ENCODE results near the gene LRRC1. TPM values are rescaled to one million over a fixed set of nuclear protein-coding genes. Genes with fewer than 3 reads are reported as not detected.

Gene LRRC1
- total and polyA plus RNA-seq, 2 donors (not counting 3 experiments of a cell fraction or from before 2014, with no cell fraction given) = 5.6 to 11.7 TPM

GRCh38 chr6:53754330-53754729, 40.5 kb upstream of the LRRC1 start:
- ChIA-PET POLR2A (no interaction called here), CTCF (interaction anchor here (2.3 kb wide), 1 partner anchor 20 kb away, joined by 9 read pairs; no protein-coding TSS in a partner anchor)
- dilution Hi-C loops (cut with MboI; ENCODE audit: extremely low pct_ligation_motif_present, low sequenced_read_pairs) (no loop called here), intact Hi-C loops (cut with micrococcal nuclease) (no loop called here)
- Histone ChIP-seq H3K9me3 (replicated peaks; ENCODE audit: control insufficient read depth, insufficient read depth, low read length) (no peaks in the 10 kb centered on the region), H3K36me3 (ENCODE audit: control insufficient read depth in 2 of 2, extremely low read depth in 1 of 2, insufficient read depth in 2 of 2, low read length in 2 of 2) (no peaks in the 10 kb centered on the region), H3K9ac (replicated peaks; ENCODE audit: extremely low read depth, insufficient read depth, low read length) (no peak overlapping the region), H3K27ac (ENCODE audit: insufficient read depth, low read depth, low read length) (no peak overlapping the region), H4K20me1 (replicated peaks; ENCODE audit: control insufficient read depth, extremely low read depth, insufficient read depth, low read length) (no peaks in the 10 kb centered on the region), H3K4me3 (replicated peaks in 1 of 3; ENCODE audit: insufficient read depth in 1 of 3, low read depth in 1 of 3, low read length in 3 of 3) (no peak overlapping the region), H3K9me1 (replicated peaks; ENCODE audit: control insufficient read depth, extremely low read depth, insufficient read depth, low read length) (no peaks in the 10 kb centered on the region), H3K4me1 (ENCODE audit: control insufficient read depth, extremely low read depth, insufficient read depth, low read length) (peaks cover 15% of the 10 kb centered on the region), H3K27me3 (ENCODE audit: control insufficient read depth in 2 of 2, insufficient read depth in 2 of 2, low read length in 2 of 2) (no peaks in the 10 kb centered on the region), H3K4me2 (ENCODE audit: insufficient read depth, low read length) (no peak overlapping the region), H3K79me2 (ENCODE audit: control insufficient read depth, insufficient read depth, low read length) (no peaks in the 10 kb centered on the region), H2AFZ (ENCODE audit: low read depth, low read length) (no peak overlapping the region)
- FAIRE-seq = no peak
- no TSS peak for BruUV-seq (replicated peaks)
- no peak for TF ChIP-seq JUN (IDR thresholded peaks at IDR 0.05; ENCODE audit: borderline replicate concordance, insufficient read depth, insufficient read length, low read depth)
- TF ChIP-seq CTCF (IDR thresholded peaks at IDR 0.05; ENCODE audit: extremely low read depth in 1 of 2, insufficient read depth in 1 of 2, low read depth in 1 of 2, low read length in 2 of 2) = no peak
- TF ChIP-seq MAX (IDR thresholded peaks at IDR 0.05; ENCODE audit: insufficient read depth, insufficient read length) = no peak
- DNase-seq (ENCODE audit: low read depth, low spot score) = no peak

- POLR2A ChIA-PET = no interaction called here
- CTCF ChIA-PET = interaction anchor here (0.7 kb wide), 1 partner anchor 30 kb away, joined by 3 read pairs; no protein-coding TSS in a partner anchor
- no peak overlapping the region for H2AFZ ChIP-seq (ENCODE audit: low read depth, low read length)
These were observed 38.4 kb upstream of the LRRC1 start for GRCh38 chr6:53756396-53756795.

More at GRCh38 chr6:53756396-53756795, 38.4 kb upstream of the LRRC1 start:
- dilution Hi-C loops (cut with MboI; ENCODE audit: extremely low pct_ligation_motif_present, low sequenced_read_pairs) = no loop called here
- H3K4me3 ChIP-seq (replicated peaks in 1 of 3; ENCODE audit: insufficient read depth in 1 of 3, low read depth in 1 of 3, low read length in 3 of 3) = no peak overlapping the region
- H4K20me1 ChIP-seq (replicated peaks; ENCODE audit: control insufficient read depth, extremely low read depth, insufficient read depth, low read length) = no peaks in the 10 kb centered on the region
- H3K27me3 ChIP-seq (ENCODE audit: control insufficient read depth in 2 of 2, insufficient read depth in 2 of 2, low read length in 2 of 2) = no peaks in the 10 kb centered on the region
- H3K4me2 ChIP-seq (ENCODE audit: insufficient read depth, low read length) = no peak overlapping the region
- no peak overlapping the region for H3K27ac ChIP-seq (ENCODE audit: insufficient read depth, low read depth, low read length)
- no peaks in the 10 kb centered on the region for H3K9me1 ChIP-seq (replicated peaks; ENCODE audit: control insufficient read depth, extremely low read depth, insufficient read depth, low read length)
- no peaks in the 10 kb centered on the region for H3K79me2 ChIP-seq (ENCODE audit: control insufficient read depth, insufficient read depth, low read length)
- no TSS peak for BruUV-seq (replicated peaks)
- peaks cover 15% of the 10 kb centered on the region for H3K4me1 ChIP-seq (ENCODE audit: control insufficient read depth, extremely low read depth, insufficient read depth, low read length)
- H3K9ac ChIP-seq (replicated peaks; ENCODE audit: extremely low read depth, insufficient read depth, low read length) = no peak overlapping the region
- DNase-seq (ENCODE audit: low read depth, low spot score) (no peak), FAIRE-seq (no peak)
- no peaks in the 10 kb centered on the region for H3K9me3 ChIP-seq (replicated peaks; ENCODE audit: control insufficient read depth, insufficient read depth, low read length)
- intact Hi-C loops (cut with micrococcal nuclease) = no loop called here
- no peaks in the 10 kb centered on the region for H3K36me3 ChIP-seq (ENCODE audit: control insufficient read depth in 2 of 2, extremely low read depth in 1 of 2, insufficient read depth in 2 of 2, low read length in 2 of 2)
- TF ChIP-seq GATA2 (IDR thresholded peaks at IDR 0.05; ENCODE audit: insufficient read depth, insufficient read length, low read depth, low read length) = no peak
- TF ChIP-seq FOS (IDR thresholded peaks at IDR 0.05; ENCODE audit: borderline replicate concordance, insufficient read depth, low read length) = no peak
- TF ChIP-seq POLR2AphosphoS5 (IDR thresholded peaks at IDR 0.05; ENCODE audit: insufficient read depth, low read depth, low read length) = no peak
- no peak for TF ChIP-seq CTCF (IDR thresholded peaks at IDR 0.05; ENCODE audit: extremely low read depth in 1 of 2, insufficient read depth in 1 of 2, low read depth in 1 of 2, low read length in 2 of 2)
- TF ChIP-seq MYC (IDR thresholded peaks at IDR 0.05; ENCODE audit: low read depth, low read length) = no peak
- no peak for TF ChIP-seq MAX (IDR thresholded peaks at IDR 0.05; ENCODE audit: insufficient read depth, insufficient read length)
- TF ChIP-seq JUN (IDR thresholded peaks at IDR 0.05; ENCODE audit: borderline replicate concordance, insufficient read depth, insufficient read length, low read depth) = no peak
- no peak for TF ChIP-seq POLR2A (IDR thresholded peaks at IDR 0.05; ENCODE audit: low read depth, low read length)
- no peak for TF ChIP-seq EZH2 (IDR thresholded peaks at IDR 0.05; ENCODE audit: borderline replicate concordance, low read depth, low read length, severe bottlenecking)
